ENCODE measurements around the gene FOXF2.

The FOXF2 gene

DNA sequence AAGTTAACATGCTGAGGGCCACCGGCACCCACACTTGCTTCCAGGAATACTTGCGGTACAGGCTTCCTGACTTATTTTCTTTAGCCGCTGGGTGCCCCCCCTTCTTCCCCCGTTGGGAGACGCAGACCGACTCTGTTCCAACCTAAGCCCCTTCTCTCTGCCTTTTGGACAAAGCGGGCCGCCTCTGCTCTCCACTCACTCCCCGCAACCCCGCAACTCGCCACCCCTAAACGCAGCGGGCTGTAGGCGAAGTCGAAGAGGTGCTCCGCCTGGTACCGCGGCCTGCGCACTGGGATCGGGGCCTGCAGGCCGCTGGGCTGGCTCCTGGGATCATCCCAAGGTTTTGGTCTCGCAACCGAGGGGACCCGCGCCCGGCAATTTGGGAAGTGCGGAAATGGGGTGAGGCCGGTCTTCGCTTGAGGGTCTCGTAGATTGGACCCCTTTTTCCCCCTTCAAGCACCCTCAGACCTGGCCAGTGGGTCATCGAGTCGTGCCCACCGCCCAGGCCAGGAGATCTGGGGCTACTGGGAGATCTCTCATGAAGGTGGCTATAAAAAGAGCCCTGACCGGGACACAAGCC lies 4.7 kb upstream of the FOXF2 start:
- Histone ChIP-seq H2AFZ (ENCODE audit: low read length) (no peak overlapping the region), H4K20me1 (ENCODE audit: insufficient read depth, low read length, poor library complexity, severe bottlenecking) (no peaks in the 10 kb centered on the region), H3K9me3 (ENCODE audit: insufficient read depth, low read depth, low read length) (no peaks in the 10 kb centered on the region; the same call in 1 of the 2 replicates), H3K79me2 (ENCODE audit: insufficient read depth, low read length) (no peaks in the 10 kb centered on the region), H3K4me3 (ENCODE audit: low read length, poor library complexity, severe bottlenecking) (no peak overlapping the region), H3K4me1 (ENCODE audit: insufficient read depth, low read length, poor library complexity, severe bottlenecking) (no peaks in the 10 kb centered on the region), H3K36me3 (ENCODE audit: insufficient read depth, low read length) (no peaks in the 10 kb centered on the region), H3F3A (ENCODE audit: low read depth) (no peaks in the 10 kb centered on the region), H3K4me2 (ENCODE audit: low read depth, low read length, poor library complexity, severe bottlenecking) (no peak overlapping the region), H3K9ac (ENCODE audit: low read depth, low read length, poor library complexity, severe bottlenecking) (no peak overlapping the region), H3K27me3 (ENCODE audit: insufficient read depth, low read length, poor library complexity, severe bottlenecking) (no peaks in the 10 kb centered on the region), H3K9me2 (replicated peaks; ENCODE audit: low read depth, low read length) (no peaks in the 10 kb centered on the region)
- no peak for TF ChIP-seq EZH2phosphoT487 (IDR thresholded peaks at IDR 0.05; ENCODE audit: borderline replicate concordance)
- TF ChIP-seq, protein P1, sequence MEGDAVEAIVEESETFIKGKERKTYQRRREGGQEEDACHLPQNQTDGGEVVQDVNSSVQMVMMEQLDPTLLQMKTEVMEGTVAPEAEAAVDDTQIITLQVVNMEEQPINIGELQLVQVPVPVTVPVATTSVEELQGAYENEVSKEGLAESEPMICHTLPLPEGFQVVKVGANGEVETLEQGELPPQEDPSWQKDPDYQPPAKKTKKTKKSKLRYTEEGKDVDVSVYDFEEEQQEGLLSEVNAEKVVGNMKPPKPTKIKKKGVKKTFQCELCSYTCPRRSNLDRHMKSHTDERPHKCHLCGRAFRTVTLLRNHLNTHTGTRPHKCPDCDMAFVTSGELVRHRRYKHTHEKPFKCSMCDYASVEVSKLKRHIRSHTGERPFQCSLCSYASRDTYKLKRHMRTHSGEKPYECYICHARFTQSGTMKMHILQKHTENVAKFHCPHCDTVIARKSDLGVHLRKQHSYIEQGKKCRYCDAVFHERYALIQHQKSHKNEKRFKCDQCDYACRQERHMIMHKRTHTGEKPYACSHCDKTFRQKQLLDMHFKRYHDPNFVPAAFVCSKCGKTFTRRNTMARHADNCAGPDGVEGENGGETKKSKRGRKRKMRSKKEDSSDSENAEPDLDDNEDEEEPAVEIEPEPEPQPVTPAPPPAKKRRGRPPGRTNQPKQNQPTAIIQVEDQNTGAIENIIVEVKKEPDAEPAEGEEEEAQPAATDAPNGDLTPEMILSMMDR (conservative IDR thresholded peaks at IDR 0.05; ENCODE audit: low read length) = no peak

DNA sequence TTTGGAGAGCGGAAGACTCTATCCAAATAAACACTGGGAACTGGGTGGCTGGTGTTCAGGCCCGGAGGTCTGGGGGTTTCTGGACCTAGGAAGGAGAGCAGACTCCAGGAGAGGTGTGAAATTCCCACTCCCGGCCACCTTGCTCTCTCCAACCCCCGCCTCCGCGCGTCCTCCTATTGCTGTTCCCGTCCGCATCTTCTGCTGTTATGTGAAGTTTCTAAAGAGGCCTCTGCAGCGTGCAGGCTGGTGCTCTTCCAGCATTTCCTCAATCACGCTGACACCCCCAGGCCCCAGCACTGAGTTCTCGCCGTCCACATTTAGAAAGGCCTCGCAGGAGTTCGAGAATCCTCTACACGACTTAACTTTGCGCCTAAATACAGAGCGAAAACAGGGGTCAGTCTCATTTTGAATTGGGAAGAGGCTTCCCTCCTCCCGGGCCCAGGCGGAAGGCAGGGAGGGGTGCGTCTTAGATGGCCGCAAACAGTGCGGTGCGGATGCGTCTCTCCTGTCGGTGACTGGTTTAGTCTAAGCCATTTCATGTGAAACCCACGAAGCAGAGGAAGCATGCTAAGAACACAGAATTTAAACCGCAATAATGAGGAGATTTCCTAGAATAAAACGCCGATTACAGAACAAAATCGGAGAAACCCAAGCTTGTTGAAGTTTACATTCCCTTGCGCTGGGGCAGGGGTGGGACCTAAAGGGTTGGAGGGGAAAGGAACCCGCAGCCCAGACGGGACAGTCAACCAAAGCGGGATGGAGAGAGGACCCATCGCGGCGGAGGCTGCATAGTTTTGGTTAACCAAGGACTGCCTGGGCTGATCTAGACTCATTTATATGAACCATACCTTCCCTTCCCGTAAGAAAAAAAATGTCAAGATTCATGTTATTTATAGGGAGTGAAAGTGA lies 4.0 kb upstream of the FOXF2 start:
- H3K9ac ChIP-seq (ENCODE audit: low read depth, low read length, poor library complexity, severe bottlenecking) = no peak overlapping the region
- H3F3A ChIP-seq (ENCODE audit: low read depth) = no peaks in the 10 kb centered on the region
- H3K9me3 ChIP-seq (ENCODE audit: insufficient read depth, low read depth, low read length) = no peaks in the 10 kb centered on the region; the same call in 1 of the 2 replicates
- H2AFZ ChIP-seq (ENCODE audit: low read length) = no peak overlapping the region
- H3K9me2 ChIP-seq (replicated peaks; ENCODE audit: low read depth, low read length) = no peaks in the 10 kb centered on the region
- no peak overlapping the region for H3K4me2 ChIP-seq (ENCODE audit: low read depth, low read length, poor library complexity, severe bottlenecking)
- H4K20me1 ChIP-seq (ENCODE audit: insufficient read depth, low read length, poor library complexity, severe bottlenecking) = no peaks in the 10 kb centered on the region
- H3K27me3 ChIP-seq (ENCODE audit: insufficient read depth, low read length, poor library complexity, severe bottlenecking) = no peaks in the 10 kb centered on the region
- no peaks in the 10 kb centered on the region for H3K36me3 ChIP-seq (ENCODE audit: insufficient read depth, low read length)
- no peak overlapping the region for H3K4me3 ChIP-seq (ENCODE audit: low read length, poor library complexity, severe bottlenecking)
- TF ChIP-seq EZH2phosphoT487 (IDR thresholded peaks at IDR 0.05; ENCODE audit: borderline replicate concordance) = no peak
- TF ChIP-seq, protein P1 (conservative IDR thresholded peaks at IDR 0.05; ENCODE audit: low read length) = no peak
- no peaks in the 10 kb centered on the region for H3K4me1 ChIP-seq (ENCODE audit: insufficient read depth, low read length, poor library complexity, severe bottlenecking)
- no peaks in the 10 kb centered on the region for H3K79me2 ChIP-seq (ENCODE audit: insufficient read depth, low read length)

DNA sequence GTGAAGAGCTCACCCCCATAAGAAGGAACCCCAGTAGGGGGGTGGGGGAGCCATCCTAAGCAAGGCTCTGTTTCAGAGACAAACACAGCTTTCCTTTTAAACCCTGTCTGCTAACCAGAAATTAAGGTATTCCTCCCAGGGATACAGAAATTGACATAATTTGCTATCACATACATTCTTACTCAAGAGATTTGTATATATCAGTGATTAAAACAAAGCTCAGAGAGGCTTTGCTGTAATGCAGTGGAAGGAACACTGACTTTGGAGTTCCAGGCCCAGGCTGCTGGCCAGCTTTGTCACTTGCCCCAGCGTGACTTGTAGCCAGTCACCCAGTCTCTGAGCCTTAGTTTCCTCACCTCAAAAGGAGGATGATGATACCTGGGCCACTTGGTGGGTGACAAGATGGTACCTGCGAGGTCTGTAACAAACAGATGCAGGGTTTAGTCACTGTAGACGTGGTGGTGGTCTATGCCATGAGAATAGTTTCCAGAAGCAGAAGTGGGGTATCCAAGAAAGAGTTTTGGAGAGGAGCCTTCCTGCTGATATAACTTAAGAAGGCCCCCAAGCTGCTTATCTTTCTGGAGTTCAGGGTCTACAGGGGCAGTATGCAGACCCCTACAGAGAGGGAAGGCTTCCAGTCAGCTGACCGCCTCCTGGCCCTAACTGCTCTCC lies 3.2 kb upstream of the FOXF2 start:
- TF ChIP-seq, protein P1 (conservative IDR thresholded peaks at IDR 0.05; ENCODE audit: low read length) = no peak
- no peak for TF ChIP-seq EZH2phosphoT487 (IDR thresholded peaks at IDR 0.05; ENCODE audit: borderline replicate concordance)
- no peaks in the 10 kb centered on the region for H3K9me2 ChIP-seq (replicated peaks; ENCODE audit: low read depth, low read length)
- no peaks in the 10 kb centered on the region for H4K20me1 ChIP-seq (ENCODE audit: insufficient read depth, low read length, poor library complexity, severe bottlenecking)
- no peaks in the 10 kb centered on the region for H3F3A ChIP-seq (ENCODE audit: low read depth)
- H3K4me2 ChIP-seq (ENCODE audit: low read depth, low read length, poor library complexity, severe bottlenecking) = no peak overlapping the region
- H2AFZ ChIP-seq (ENCODE audit: low read length) = no peak overlapping the region
- no peaks in the 10 kb centered on the region for H3K27me3 ChIP-seq (ENCODE audit: insufficient read depth, low read length, poor library complexity, severe bottlenecking)
- no peaks in the 10 kb centered on the region for H3K36me3 ChIP-seq (ENCODE audit: insufficient read depth, low read length)
- no peak overlapping the region for H3K9ac ChIP-seq (ENCODE audit: low read depth, low read length, poor library complexity, severe bottlenecking)
- no peaks in the 10 kb centered on the region; the same call in 1 of the 2 replicates for H3K9me3 ChIP-seq (ENCODE audit: insufficient read depth, low read depth, low read length)
- no peaks in the 10 kb centered on the region for H3K4me1 ChIP-seq (ENCODE audit: insufficient read depth, low read length, poor library complexity, severe bottlenecking)
- H3K4me3 ChIP-seq (ENCODE audit: low read length, poor library complexity, severe bottlenecking) = no peak overlapping the region
- H3K79me2 ChIP-seq (ENCODE audit: insufficient read depth, low read length) = no peaks in the 10 kb centered on the region
